HG02642 (cell line): Measurements from ENCODE around the gene FLT1.

Source experiments
- ATAC-seq: cut with Tn5 transposase; IDR thresholded peaks from one replicate; pipeline ENCODE4 v1.9.1; 2021; ENCODE audit warnings: mild to moderate bottlenecking; ENCODE audit not compliant: unreplicated experiment, poor library complexity

The FLT1 gene

DNA sequence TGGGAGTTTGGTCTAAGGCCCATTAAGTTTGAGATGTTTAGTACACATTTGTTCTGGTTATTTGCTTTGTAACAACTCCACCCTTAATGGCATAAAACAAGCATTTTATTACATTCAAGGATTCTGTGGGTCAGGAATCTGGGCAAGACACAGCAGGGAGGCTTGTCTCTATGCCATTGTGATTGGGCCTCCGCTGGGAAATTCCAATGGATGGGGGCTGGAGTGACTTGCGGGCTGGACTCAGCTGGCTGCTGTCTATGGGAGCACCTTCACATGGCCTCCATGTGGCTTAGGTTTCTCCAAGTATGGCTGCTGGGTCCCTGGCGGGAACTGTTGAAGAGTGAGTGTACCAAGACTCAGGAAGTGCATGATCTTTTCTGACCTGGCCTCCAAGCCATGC lies 197.6 kb downstream of the FLT1 start:
- no peak for ATAC-seq

DNA sequence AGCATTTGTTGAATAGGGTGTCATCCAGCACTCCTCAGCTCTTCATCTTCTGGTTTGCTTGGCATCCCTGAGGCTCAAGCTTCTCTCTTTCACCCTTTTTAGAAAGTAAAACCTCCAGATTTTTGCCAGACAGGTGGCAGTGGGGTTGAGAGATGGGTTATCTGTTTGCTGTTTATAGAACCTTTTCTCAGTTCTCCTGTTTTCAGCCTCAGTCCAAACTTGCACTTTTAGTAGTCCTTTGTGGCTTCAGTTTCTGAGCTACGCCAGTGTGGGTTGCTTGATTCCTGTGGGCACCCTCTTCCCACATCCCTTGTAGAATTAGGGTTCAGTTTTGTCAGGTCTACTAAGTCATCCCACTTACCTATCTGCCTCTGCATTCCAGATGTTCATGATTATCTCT lies 208.7 kb downstream of the FLT1 start:
- ATAC-seq = peak; percentile 69

DNA sequence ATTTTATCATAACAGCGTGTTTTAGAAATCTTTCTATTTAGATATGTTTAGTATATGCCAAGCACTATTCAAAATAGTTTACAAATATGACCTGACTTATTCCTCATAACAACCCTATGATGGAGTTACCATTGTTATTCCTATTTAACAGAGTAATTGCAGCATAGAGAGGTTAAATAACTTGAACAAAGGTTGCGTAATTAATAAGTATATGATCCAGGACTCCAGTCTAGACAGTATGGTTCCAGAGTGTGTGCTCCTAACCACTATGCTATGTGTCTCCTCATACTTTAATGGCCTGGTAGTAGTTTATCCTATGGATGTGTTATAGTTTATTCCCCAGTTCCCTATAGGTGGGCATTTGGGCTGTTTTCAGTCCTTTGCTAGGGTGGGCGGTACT lies 211.3 kb downstream of the FLT1 start:
- no peak for ATAC-seq

DNA sequence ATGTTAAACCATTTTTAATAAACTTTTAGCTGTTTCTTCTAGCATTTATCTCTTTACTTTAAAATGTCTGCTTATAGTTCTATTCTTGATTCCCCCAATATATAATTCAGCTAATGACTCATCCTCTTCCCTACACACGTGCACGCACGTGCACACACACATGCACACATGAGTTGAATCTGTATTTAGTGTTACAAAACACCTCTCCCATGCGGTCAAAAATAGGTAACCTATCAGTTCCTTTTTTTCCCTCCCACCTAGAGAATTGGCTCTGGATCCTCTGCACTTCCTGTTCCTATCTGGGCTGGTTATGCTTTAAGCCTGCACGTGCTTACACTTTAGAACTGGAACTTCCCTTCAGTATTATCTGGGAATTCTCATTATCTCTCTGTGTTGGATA lies 212.5 kb downstream of the FLT1 start:
- ATAC-seq = no peak

DNA sequence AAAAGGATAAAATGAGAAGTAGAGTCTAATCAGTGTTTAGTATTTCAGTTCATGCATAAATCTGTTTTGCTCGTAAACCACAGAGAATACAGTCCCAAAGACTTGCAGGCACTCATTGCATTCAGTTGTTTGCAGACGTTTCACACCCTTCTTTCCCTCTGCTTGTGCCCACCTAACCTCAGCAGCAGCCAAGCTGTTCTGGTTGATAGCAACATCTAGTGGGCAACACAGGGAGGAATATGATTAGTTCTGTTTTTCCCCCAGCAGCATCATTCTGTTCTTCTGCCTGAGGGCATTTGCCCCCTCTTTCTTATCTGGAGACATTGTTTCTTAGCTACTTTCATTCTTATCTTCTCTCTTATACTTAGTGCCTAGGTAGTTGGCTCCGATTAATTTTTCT lies 221.0 kb downstream of the FLT1 start:
- ATAC-seq = no peak

DNA sequence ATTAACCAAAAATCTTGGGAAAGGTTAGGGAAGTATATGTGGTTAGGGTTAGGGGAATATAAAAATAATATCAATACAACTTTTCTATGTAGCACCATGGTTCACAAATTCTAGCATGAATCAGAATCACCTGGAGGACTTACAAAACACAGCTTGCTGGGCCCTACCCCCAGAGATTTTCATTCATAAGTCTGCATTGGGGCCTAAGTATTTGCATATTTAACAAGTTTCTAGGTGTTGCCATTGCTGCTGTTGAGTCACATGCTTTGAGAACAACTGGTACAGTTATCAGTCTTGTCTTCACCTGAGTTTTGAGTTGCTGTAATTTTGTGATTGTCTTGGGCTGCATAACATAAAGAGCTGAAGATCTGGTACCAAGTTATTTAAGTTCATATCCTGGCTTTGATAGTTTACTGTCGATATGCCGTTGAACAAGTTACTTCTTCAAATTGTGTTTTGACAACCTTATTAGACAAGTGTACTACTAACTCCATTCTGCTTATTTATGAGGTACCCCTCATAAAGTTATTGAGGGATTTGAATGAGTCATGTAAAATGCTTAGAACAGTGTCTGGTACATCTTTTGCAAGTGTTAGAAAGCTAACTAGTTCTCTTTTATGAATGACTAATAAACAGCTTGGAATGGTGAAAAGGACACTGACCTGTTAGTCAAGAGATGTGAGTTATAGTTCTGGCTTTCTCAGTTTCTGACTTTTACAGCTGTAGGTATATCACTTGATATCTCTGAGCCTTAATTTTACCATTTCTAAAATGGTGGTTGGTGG lies 223.7 kb downstream of the FLT1 start:
- ATAC-seq = no peak

DNA sequence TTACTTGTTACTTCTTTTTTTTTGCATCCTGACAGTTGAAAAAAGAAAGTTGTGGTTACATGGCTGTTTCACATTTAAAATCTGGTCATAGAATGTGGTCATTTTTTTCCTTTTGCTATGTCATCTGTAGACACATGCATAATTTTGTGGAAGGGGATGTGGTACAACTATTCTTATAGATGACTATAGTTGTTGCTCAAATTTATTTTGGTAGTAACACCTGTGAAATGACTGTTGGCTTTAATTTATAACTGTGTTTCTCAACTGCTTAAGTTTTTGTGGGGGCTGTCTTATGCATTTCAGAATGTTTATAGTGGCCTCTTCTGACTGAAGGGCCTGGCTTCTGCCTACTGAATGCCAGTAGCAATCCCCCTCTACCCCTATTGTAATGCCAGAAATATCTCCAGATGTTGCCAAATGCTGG lies 226.1 kb downstream of the FLT1 start:
- ATAC-seq = peak; percentile 98

DNA sequence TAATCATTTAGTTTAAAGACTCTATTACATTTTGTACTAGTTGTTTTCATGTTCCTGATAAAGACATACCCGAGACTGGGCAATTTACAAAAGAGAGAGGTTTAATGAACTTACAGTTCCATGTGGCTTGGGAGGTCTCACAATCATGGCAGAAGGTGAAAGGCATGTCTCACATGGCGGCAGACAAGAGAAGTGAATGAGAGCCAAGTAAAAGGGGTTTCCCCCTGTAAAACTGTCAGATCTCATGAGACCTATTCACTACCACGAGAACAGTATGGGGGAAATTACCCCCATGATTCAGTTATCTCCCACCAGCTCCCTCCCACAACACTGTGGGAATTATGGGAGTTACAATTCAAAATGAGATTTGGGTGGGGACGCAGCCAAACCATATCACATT lies 227.4 kb downstream of the FLT1 start:
- ATAC-seq = no peak

DNA sequence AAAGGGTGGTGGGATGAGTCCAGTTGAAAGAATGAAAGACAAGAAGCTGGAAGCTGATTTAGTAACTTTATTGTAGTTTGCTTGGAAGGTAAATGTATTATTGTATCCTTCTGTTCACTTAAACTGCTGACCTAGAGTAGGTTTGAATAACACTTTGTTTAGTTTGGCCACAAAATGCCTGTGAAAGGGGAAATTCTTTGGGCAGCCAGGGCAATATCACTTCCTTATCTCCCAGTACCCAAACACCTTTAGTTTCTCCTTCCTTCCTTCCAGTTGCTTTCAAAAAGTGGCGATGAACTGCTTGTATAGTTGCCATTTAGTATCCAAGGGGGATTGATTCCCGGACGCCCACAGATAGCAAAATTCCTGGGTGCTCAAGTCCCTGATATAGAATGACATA lies 236.5 kb downstream of the FLT1 start:
- ATAC-seq = no peak

DNA sequence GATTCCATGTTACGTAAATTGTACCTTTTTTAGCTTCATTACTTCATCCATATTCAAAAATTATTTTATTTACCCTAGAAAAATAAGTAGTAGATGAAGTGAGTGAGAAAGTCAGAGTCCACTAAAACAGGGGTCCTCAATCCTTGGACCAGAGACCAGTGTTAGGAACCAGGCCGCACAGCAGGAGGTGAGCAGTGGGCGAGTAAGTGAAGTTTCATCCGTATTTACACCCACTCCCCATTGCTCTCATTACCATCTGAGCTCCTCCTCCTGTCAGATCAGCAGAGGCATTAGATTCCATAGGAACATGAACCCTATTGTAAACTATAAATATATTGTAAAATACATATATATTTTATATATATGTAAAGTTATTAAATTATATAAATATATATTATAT lies 237.6 kb downstream of the FLT1 start:
- no peak for ATAC-seq

DNA sequence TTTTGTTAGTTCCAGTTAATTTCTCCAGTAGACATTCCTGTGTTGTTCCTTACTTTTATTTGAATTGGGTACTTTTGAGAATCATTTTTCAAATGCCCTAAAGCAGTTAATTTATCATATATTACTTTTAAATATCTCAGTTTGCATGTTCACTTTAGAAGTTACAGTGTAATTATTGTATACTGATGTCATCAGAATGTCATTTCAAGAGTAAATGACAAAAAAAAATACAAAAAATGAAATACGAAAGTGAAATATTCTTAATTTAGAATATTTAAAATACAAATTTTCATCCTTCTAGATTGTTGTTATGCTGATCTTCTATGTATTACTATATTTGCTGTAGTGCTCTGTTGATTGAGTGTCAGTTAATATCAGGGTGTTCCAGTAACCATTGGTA lies 242.4 kb downstream of the FLT1 start:
- no peak for ATAC-seq

DNA sequence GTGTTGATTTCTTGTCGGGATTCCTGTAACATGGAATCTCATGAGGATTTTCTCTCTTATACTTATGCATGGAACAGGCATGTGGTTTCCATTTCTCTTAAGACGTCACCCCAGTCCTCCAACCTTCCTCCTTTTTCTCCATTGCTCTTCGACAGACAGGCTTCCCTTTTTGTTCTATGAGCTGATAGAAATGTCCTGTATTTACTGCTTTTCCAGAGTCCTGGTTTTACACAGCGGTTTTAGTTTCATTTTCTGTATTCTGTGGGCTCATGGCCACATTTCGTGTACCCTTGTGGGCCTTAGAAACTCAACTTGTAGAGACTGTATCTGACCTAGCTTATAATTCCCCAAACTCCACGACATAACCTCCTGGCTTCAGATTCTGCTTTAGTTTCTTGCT lies 243.5 kb downstream of the FLT1 start:
- no peak for ATAC-seq

DNA sequence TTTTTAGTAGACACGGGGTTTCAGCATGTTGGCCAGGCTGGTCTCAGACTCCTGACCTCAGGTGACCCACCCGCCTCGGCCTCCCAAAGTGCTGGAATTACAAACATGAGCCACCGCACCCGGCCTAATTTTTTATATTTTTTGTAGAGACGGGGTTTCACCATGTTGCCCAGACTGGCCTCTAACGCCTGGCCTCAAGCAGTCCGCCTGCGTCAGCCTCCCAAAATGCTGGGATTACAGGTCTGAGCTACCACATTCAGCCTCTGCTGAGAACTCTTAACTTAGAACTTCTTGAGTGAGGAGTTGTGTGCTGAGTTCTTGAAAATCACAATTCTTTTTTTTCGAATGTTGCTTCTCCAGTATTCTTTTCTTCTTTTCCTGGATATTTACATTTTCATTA lies 244.4 kb downstream of the FLT1 start:
- ATAC-seq = no peak
